GM18498 (cell line): ENCODE data around the gene PKP1.

Experiments used
- ATAC-seq: cut with Tn5 transposase; IDR thresholded peaks from one replicate; pipeline ENCODE4 v1.9.1; 2021; ENCODE audit warnings: mild to moderate bottlenecking, moderate library complexity; ENCODE audit not compliant: unreplicated experiment

PKP1 gene

GRCh38 chr1:201307760-201308499 lies 24.6 kb downstream of the PKP1 start:
- no peak for ATAC-seq

GRCh38 chr1:201309416-201309815 lies 26.1 kb downstream of the PKP1 start:
- ATAC-seq = no peak

- no peak for ATAC-seq
Observed at GRCh38 chr1:201310251-201310985, 27.1 kb downstream of the PKP1 start.

- no peak for ATAC-seq
Observed at GRCh38 chr1:201310986-201311355, 27.7 kb downstream of the PKP1 start.

GRCh38 chr1:201311356-201312011 lies 28.2 kb downstream of the PKP1 start:
- no peak for ATAC-seq

GRCh38 chr1:201312298-201312697 lies 29.0 kb downstream of the PKP1 start:
- ATAC-seq = no peak

- no peak for ATAC-seq
Observed at GRCh38 chr1:201313086-201313485, 29.8 kb downstream of the PKP1 start.

GRCh38 chr1:201316556-201316955 lies 33.2 kb downstream of the PKP1 start:
- ATAC-seq = no peak

- ATAC-seq = no peak
Observed at GRCh38 chr1:201317551-201317950, 34.2 kb downstream of the PKP1 start.

- ATAC-seq = no peak
Observed at GRCh38 chr1:201318504-201319340, 35.4 kb downstream of the PKP1 start.

GRCh38 chr1:201319631-201320030 lies 36.3 kb downstream of the PKP1 start:
- no peak for ATAC-seq

- ATAC-seq = no peak
Observed at GRCh38 chr1:201320168-201320788, 37.0 kb downstream of the PKP1 start.

GRCh38 chr1:201321826-201322390 lies 38.6 kb downstream of the PKP1 start:
- ATAC-seq = no peak

- no peak for ATAC-seq
Observed at GRCh38 chr1:201322653-201323510, 39.6 kb downstream of the PKP1 start.

- no peak for ATAC-seq
Observed at GRCh38 chr1:201324306-201324705, 41.0 kb downstream of the PKP1 start.

GRCh38 chr1:201324821-201325677 lies 41.7 kb downstream of the PKP1 start:
- ATAC-seq = no peak

GRCh38 chr1:201325678-201326060 lies 42.4 kb downstream of the PKP1 start:
- no peak for ATAC-seq

- ATAC-seq = no peak
Observed at GRCh38 chr1:201326710-201327109, 43.4 kb downstream of the PKP1 start.
